Middle frontal gyrus (tissue), 1 donor: Measurements from ENCODE around the gene CDC45.
A peak's percentile ranks its signal among the peaks of the same experiment; 100 is the strongest.
"Not testable (repeated sequence)": the region's sequence is repeated elsewhere in the genome, so short reads cannot be mapped to it uniquely, and the experiment has no call there.

Source experiments
- DNase-seq: peaks from one replicate; pipeline ENCODE4 v3.0.0-alpha.2; 2015; ENCODE audit warnings: low spot score; ENCODE audit errors: extremely low spot score

Gene CDC45

GRCh38 chr22:19479355-19480172 is at the start of gene CDC45:
Gene CDC45, plus strand, starts transcription at chr22:19479920. Its CDS starts 49 bp downstream, at chr22:19479969.
- peak; percentile 96 for DNase-seq

GRCh38 chr22:19429950-19430889 is 49.5 kb upstream of the CDC45 start:
- no peak for DNase-seq

- no peak for DNase-seq
These were observed 48.7 kb upstream of the CDC45 start for GRCh38 chr22:19430890-19431541.

GRCh38 chr22:19431649-19432132 is 48.0 kb upstream of the CDC45 start, which contains the start of gene HIRA:
Gene HIRA, minus strand, starts transcription at chr22:19431733. Its CDS starts 257 bp downstream, at chr22:19431476.
- DNase-seq: peak; percentile 61

- peak; percentile 93 for DNase-seq
These were observed 47.4 kb upstream of the CDC45 start, which contains the start of gene MRPL40 for GRCh38 chr22:19432133-19432851. Gene MRPL40, plus strand, starts transcription at chr22:19432545. Its CDS starts 10 bp downstream, at chr22:19432555.

- DNase-seq: no peak
These were observed 45.3 kb upstream of the CDC45 start for GRCh38 chr22:19434401-19434800.

- no peak for DNase-seq
These were observed 44.7 kb upstream of the CDC45 start for GRCh38 chr22:19434829-19435580.

- not testable (repeated sequence) for DNase-seq
These were observed 43.1 kb upstream of the CDC45 start for GRCh38 chr22:19436444-19437161.

- no peak for DNase-seq
These were observed 41.4 kb upstream of the CDC45 start for GRCh38 chr22:19438298-19438697.

GRCh38 chr22:19440411-19441195 is 39.1 kb upstream of the CDC45 start:
- no peak for DNase-seq

- DNase-seq: no peak
These were observed 37.6 kb upstream of the CDC45 start for GRCh38 chr22:19442166-19442565.

- no peak for DNase-seq
These were observed 36.0 kb upstream of the CDC45 start for GRCh38 chr22:19443544-19444211.

- DNase-seq: not testable (repeated sequence)
These were observed 34.3 kb upstream of the CDC45 start for GRCh38 chr22:19445279-19445982.

- DNase-seq: no peak
These were observed 33.0 kb upstream of the CDC45 start for GRCh38 chr22:19446603-19447329.

- DNase-seq: peak; percentile 90
These were observed 32.2 kb upstream of the CDC45 start, which contains the start of gene C22orf39 for GRCh38 chr22:19447330-19448075. Gene C22orf39, minus strand, starts transcription at chr22:19447711. Its CDS starts 23 bp downstream, at chr22:19447688.
